Activated B cell treated with CpG ODN at 0.5 μM for 24 hours (primary cell): Measurements from ENCODE around the gene SERPINA1. TPM values are rescaled to one million over a fixed set of nuclear protein-coding genes. Genes with fewer than 3 reads are reported as not detected.

Experiments used
- ATAC-seq: fragments of 200-7000 bp; cut with Tn5 transposase; one replicate; pipeline ENCODE4 v1.10.0; 2021; ENCODE audit warnings: low read depth, mild to moderate bottlenecking, moderate library complexity
- CTCF ChIA-PET: fragments of 350-600 bp; sonication (Branson Sonifier 250); formaldehyde crosslinking; loops from one replicate; lab custom pipeline; 2021; ENCODE audit warnings: antibody characterized with exemption; lab: Charles Lee
- POLR2A ChIA-PET: fragments of 350-600 bp; sonication (Branson Sonifier 250); formaldehyde crosslinking; loops from one replicate; lab custom pipeline; 2021; ENCODE audit warnings: antibody characterized with exemption; lab: Charles Lee
- DNase-seq: peaks from one replicate; pipeline ENCODE4 v3.0.0; 2022
- H3K27ac Mint-ChIP-seq: one replicate; pipeline ENCODE4 v1.8.0; 2020; ENCODE audit warnings: mixed read lengths
- H3K27me3 Mint-ChIP-seq: one replicate; pipeline ENCODE4 v1.8.0; 2021; ENCODE audit warnings: mixed read lengths
- H3K36me3 Mint-ChIP-seq: one replicate; pipeline ENCODE4 v1.8.0; 2021; ENCODE audit warnings: low read depth, mixed read lengths
- H3K4me1 Mint-ChIP-seq: one replicate; pipeline ENCODE4 v1.8.0; 2021; ENCODE audit warnings: mixed read lengths
- H3K4me3 Mint-ChIP-seq: one replicate; pipeline ENCODE4 v1.8.0; 2020; ENCODE audit warnings: mild to moderate bottlenecking, mixed read lengths
- H3K9me3 Mint-ChIP-seq: one replicate; pipeline ENCODE4 v1.8.0; 2020; ENCODE audit warnings: mixed read lengths
- CTCF ChIP-seq: fragments of 200-600 bp; IDR thresholded peaks from one replicate; pipeline ENCODE4 v1.8.0; 2022; ENCODE audit warnings: antibody characterized with exemption, mild to moderate bottlenecking
- intact Hi-C: fragments of 100-400 bp; cut with micrococcal nuclease; formaldehyde crosslinking; loops from one replicate; pipeline ENCODE4 v1.15.1; 2024
- total RNA-seq: library from RNA; stranded (reverse); gene quantifications from 2 replicates; pipeline ENCODE4 v1.2.3, GENCODE V29; 2022

The SERPINA1 gene
- 0.31 TPM in 1 of 2 replicates, not detected in the other for total RNA-seq

DNA sequence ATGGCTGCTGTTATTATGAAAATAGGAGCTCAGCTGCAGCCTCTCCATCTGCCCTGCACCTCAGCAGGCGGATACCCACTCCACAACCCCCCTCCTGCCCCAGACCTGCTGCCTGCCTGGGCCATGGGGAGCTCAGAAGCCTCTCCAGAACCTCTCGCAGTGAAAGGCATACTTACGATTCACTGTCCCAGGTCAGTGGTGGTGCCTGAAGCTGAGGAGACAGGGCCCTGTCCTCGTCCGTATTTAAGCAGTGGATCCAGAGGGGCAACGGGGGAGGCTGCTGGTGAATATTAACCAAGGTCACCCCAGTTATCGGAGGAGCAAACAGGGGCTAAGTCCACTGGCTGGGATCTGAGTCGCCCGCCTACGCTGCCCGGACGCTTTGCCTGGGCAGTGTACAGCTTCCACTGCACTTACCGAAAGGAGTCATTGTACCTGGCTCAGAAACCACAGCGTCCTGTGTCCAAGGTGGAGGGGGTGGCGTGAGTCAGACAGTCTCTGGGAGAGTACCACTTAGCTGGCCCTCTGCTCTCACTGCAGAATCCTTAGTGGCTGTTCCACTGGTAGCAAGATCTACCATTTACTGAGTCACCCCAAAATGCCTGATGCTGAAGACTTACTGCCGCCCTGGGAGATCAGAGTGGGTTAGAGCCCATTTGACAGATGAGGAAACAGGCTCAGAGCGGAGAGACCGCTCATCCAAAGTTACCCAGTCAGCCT is at the start of gene SERPINA1:
Gene SERPINA1, minus strand, starts transcription at position 219 of the 720 bp plus-strand sequence. CDS start 5,365 bp downstream, outside the sequence.
- H3K27ac Mint-ChIP-seq, result no peak within 1 kb of the TSS
- H3K36me3 Mint-ChIP-seq, result no peaks in the 10 kb centered on the region
- no peak for ATAC-seq
- no peak for DNase-seq
- H3K9me3 Mint-ChIP-seq, result no peaks in the 10 kb centered on the region
- POLR2A ChIA-PET, result no interaction called here
- no peak within 1 kb of the TSS for H3K4me3 Mint-ChIP-seq
- no peaks in the 10 kb centered on the region for H3K27me3 Mint-ChIP-seq
- no peak for TF ChIP-seq CTCF
- no peaks in the 10 kb centered on the region for H3K4me1 Mint-ChIP-seq
- CTCF ChIA-PET, result no interaction called here
- intact Hi-C loops, result no loop called here

- intact Hi-C loops, result no loop called here
- H3K27ac Mint-ChIP-seq, result no peak overlapping the region
- no peaks in the 10 kb centered on the region for H3K27me3 Mint-ChIP-seq
- H3K4me1 Mint-ChIP-seq, result no peaks in the 10 kb centered on the region
- ChIA-PET CTCF (interaction anchor here (0.9 kb wide), 1 partner anchor 122 kb away, joined by 3 read pairs; no protein-coding TSS in a partner anchor), POLR2A (no interaction called here)
- peaks cover 2% of the 10 kb centered on the region for H3K9me3 Mint-ChIP-seq
- ATAC-seq, result no peak
- DNase-seq, result no peak
- no peak overlapping the region for H3K4me3 Mint-ChIP-seq
- TF ChIP-seq CTCF, result no peak
- H3K36me3 Mint-ChIP-seq, result no peaks in the 10 kb centered on the region
Measured at GRCh38 chr14:94428610-94429009, 40.2 kb upstream of the SERPINA1 start.

DNA sequence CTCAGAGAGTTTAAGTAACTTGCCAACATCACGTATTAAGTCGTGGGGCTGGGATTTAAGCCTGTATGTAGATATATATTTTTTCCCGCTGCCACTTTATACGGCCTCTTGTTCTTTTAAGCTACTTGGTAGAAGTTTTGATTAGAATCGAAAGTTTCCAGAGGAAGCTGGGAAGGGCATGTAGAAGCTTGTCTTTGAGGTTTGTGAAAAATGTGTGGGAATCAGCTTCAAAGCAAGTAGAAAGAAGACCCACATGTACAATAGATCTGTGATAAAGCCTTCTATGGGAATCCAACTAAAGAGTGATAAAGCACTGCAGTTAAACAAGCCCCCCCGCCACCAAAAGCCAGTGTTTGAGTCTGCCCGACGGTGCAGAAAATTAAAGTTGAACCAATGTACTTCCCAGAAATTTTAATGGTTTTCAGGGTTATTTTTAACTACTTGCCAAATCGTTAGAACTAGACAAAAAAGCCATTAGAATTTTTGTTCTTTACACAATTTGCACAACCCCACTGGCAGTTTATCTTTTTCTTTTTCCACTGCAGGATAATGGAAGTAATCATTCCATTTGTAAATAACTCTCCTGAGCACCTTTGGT is 38.7 kb upstream of the SERPINA1 start:
- ATAC-seq, result no peak
- H3K27me3 Mint-ChIP-seq, result peaks cover 7% of the 10 kb centered on the region
- peaks cover 2% of the 10 kb centered on the region for H3K9me3 Mint-ChIP-seq
- no peak overlapping the region for H3K4me3 Mint-ChIP-seq
- no peak for TF ChIP-seq CTCF
- no peak overlapping the region for H3K27ac Mint-ChIP-seq
- DNase-seq, result no peak
- H3K4me1 Mint-ChIP-seq, result no peaks in the 10 kb centered on the region
- intact Hi-C loops, result no loop called here
- no peaks in the 10 kb centered on the region for H3K36me3 Mint-ChIP-seq
- POLR2A ChIA-PET, result no interaction called here
- CTCF ChIA-PET, result interaction anchor here (1.0 kb wide), 1 partner anchor 59 kb away, joined by 4 read pairs; no protein-coding TSS in a partner anchor

DNA sequence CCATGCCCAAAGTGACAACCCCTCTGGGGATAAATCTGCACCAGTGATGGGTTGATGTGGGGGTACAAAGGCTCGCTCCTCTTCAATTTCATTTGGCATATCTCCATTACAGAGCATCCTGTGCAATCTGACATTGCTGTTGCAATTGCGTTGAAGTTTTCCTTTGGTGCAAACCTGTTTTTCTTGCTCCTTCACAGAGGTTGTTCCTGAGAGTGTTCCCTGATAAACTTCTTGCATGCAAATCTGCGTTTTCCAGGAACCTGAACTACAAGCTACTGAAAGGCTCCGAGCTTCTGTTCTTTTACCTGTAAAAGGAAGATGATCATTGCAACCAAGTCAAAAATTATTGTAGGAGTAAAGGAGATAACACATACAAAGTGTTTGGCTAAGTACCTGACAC is 38.1 kb upstream of the SERPINA1 start:
- no peak for ATAC-seq
- Mint-ChIP-seq H3K27me3 (peaks cover 7% of the 10 kb centered on the region), H3K9me3 (peaks cover 2% of the 10 kb centered on the region), H3K4me1 (no peaks in the 10 kb centered on the region), H3K4me3 (no peak overlapping the region), H3K36me3 (no peaks in the 10 kb centered on the region), H3K27ac (no peak overlapping the region)
- intact Hi-C loops, result no loop called here
- ChIA-PET POLR2A (no interaction called here), CTCF (interaction anchor here (1.0 kb wide), 1 partner anchor 60 kb away, joined by 4 read pairs; no protein-coding TSS in a partner anchor)
- no peak for DNase-seq
- no peak for TF ChIP-seq CTCF

DNA sequence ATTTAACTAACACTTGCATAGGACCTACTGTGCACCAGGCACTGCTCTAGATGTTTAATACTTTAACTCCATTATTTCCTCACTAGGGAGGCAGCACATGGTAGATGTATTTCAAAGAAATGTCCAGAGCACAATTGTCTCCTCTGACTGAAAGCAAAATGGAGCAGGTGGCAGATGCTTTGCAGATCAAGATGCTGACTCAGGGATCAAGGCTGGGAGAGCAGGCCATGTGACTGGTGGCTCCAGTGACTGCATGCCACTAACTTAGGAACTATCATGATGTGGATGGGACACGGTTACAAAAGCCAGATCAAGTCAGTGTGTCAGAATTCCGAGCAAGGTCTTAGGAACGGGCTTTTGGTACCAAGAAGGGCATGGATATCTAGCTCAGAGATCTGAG is 36.0 kb upstream of the SERPINA1 start:
- Mint-ChIP-seq H3K27me3 (peaks cover 7% of the 10 kb centered on the region), H3K4me3 (no peak overlapping the region), H3K4me1 (no peaks in the 10 kb centered on the region), H3K36me3 (no peaks in the 10 kb centered on the region), H3K9me3 (peaks cover 3% of the 10 kb centered on the region), H3K27ac (no peak overlapping the region)
- ATAC-seq (no peak), DNase-seq (no peak)
- CTCF ChIA-PET, result interaction anchor here (4.1 kb wide), 1 partner anchor 9 kb away, joined by 18 read pairs; no protein-coding TSS in a partner anchor
- POLR2A ChIA-PET, result no interaction called here
- TF ChIP-seq CTCF, result no peak
- intact Hi-C loops, result no loop called here
